Activated CD8-positive, alpha-beta memory T cell treated with anti-CD3 and anti-CD28 coated beads, Interleukin-2, amount 50 U/mL, for 48 hours (primary cell): ENCODE results near the gene RAET1L.
"Not testable (repeated sequence)": the region's sequence is repeated elsewhere in the genome, so short reads cannot be mapped to it uniquely, and the experiment has no call there.

Experiments used
- DNase-seq: peaks from one replicate; pipeline ENCODE4 v3.0.0-alpha.2; 2020

The RAET1L gene

DNA sequence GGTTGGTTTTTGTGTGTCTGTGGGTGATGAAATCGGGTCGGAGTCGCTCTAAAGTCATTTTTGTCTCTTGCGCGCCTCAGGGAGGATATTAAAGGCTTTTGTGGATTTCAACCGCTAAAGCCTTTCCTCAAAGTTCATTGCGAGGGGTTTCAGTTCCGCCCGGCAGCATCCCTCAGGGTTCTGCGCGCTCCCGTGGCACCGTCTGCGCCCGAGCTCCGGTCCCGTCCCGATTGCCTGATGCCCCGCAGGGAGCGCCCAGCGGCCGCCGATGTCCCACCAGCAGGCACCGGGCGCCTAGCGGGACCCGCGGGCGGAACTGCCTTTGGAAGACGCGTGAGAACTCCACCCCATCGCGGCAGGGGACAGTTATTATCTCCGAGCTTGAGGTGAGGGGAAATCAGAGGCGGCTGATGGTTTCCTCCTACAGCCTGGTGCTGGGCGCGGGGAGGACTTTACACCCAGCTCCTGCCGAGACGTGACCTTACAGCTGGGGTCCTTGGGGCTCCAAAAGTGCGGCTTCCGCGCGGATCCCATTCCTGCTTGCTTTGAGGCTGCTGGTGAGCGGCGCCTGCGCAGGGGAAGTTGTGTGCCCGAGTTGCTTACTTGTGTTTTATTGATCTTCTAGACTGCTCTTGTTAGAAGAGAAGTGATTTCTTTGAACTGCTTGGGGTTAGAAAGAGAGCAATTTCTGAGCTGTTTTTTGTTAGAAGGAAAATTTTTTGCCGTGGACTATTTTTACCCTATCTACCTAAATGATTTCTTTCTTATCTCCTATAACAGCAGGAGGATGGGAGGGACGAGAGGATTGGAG, 34.5 kb downstream of the RAET1L start:
- peak; percentile 64 for DNase-seq

GRCh38 chr6:149990212-149990660, 35.1 kb downstream of the RAET1L start:
- peak; percentile 56 for DNase-seq

GRCh38 chr6:149988550-149989346, 36.6 kb downstream of the RAET1L start:
- peak; percentile 44 for DNase-seq

GRCh38 chr6:149987602-149988107, 37.7 kb downstream of the RAET1L start:
- no peak for DNase-seq

- peak; percentile 49 for DNase-seq
Observed at GRCh38 chr6:149985481-149985937, 39.8 kb downstream of the RAET1L start.

- DNase-seq: peak; percentile 48
Observed at GRCh38 chr6:149984773-149985172, 40.6 kb downstream of the RAET1L start.

DNA sequence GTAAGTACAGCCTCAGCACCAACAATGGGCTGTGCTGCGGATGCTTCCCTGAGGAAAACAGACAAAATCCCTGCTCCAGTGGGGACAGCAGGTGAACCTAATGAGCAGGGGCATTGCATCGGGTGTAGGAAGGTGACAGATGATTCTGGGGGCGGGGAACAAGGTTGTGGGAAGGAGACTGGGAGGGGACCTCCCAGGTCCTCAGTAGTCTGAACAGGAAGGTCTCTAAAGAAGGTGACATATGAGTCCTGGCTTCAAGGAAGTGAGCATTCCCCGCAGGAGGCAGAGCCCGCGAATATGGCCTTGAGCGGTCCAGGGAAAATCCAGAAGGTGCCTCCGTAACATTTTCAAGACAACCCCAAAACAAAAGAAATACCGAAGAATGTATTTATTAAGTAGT, 42.2 kb downstream of the RAET1L start:
- peak; percentile 42 for DNase-seq

GRCh38 chr6:149979293-149979692, 46.0 kb downstream of the RAET1L start:
- no peak for DNase-seq

DNA sequence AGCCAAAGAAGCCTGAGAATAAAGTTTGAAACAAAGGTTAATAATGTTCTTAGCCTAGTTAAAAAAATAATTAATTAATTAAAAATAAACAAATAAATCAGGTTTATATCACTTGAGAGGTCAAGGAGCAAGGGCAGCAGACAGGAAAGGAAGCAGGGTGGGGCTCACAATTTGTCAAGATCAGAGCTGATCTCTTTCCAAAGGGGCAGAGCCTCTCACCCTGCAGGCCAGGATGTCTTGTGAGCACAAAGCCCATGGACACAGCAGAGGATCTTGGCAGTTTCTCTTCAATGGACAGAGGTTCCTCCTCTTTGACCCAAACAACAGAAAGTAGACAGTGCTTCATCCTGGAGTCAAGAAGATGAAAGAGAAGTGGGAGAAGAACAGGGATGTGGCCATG, 46.7 kb downstream of the RAET1L start:
- no peak for DNase-seq

- peak; percentile 45 for DNase-seq
Observed at GRCh38 chr6:149977221-149977620, 48.1 kb downstream of the RAET1L start.

GRCh38 chr6:149975400-149975799, 49.9 kb downstream of the RAET1L start:
- no peak for DNase-seq

DNA sequence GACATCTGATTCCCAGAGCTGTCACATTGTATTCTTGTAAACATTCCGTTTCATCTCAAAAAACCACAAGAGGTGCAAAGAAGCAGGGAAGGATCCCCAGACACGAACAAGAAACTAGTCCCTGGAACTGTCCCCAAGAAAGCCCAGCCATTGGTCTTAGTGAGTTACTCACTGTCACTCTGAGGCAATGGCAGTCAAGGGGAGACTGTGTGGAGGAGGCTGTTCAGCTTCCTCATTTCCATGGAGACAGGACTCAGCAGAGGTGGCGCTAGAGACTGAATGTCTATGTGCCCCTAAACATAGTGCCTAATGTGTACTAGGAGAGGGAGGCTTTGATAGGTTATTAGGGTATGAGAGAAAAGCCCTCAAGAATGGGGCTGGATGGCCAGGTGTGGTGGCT, 50.5 kb downstream of the RAET1L start:
- no peak for DNase-seq

GRCh38 chr6:149974394-149974793, 50.9 kb downstream of the RAET1L start:
- DNase-seq: not testable (repeated sequence)

DNA sequence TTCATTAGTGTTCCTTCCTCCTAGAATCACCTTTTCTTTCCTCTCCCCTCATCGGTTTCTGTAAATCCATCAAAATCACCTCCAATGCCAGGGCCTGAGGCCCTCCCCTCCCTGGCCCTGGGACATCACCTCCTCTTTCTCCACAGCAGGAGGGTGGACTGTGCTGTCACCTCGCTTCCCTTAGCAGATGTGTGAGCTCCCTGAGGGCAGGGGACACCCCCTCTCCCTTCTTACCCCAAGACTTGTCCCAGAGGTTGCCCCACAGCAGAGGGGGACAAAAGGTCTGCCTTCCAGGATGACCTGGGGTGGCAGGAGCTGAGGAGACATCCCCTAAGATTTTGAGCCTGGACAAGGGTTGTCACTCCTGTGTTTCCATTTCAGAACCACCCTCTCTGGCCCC, 55.7 kb downstream of the RAET1L start:
- peak; percentile 39 for DNase-seq

GRCh38 chr6:149968909-149969308, 56.4 kb downstream of the RAET1L start:
- DNase-seq: not testable (repeated sequence)
